Body of pancreas (tissue), 4 donors: ENCODE data around the gene BABAM2.

Experiments
- CTCF ChIP-seq, 7 experiments: fragments of 450-650 bp in 4 of 7; fragments of 200-600 bp in 3 of 7; sonication (generic) in 3 of 7; IDR thresholded peaks; one replicate each; pipeline ENCODE4 v1.5.1; 2016 to 2019; ENCODE audit warnings: antibody characterized with exemption in 7 of 7
- POLR2A ChIP-seq, 3 donors: fragments of 450-650 bp; IDR thresholded peaks; one replicate each; pipeline ENCODE4 v1.6.1; 2016; ENCODE audit warnings: antibody characterized with exemption in 3 of 3, mild to moderate bottlenecking in 2 of 3

DNA sequence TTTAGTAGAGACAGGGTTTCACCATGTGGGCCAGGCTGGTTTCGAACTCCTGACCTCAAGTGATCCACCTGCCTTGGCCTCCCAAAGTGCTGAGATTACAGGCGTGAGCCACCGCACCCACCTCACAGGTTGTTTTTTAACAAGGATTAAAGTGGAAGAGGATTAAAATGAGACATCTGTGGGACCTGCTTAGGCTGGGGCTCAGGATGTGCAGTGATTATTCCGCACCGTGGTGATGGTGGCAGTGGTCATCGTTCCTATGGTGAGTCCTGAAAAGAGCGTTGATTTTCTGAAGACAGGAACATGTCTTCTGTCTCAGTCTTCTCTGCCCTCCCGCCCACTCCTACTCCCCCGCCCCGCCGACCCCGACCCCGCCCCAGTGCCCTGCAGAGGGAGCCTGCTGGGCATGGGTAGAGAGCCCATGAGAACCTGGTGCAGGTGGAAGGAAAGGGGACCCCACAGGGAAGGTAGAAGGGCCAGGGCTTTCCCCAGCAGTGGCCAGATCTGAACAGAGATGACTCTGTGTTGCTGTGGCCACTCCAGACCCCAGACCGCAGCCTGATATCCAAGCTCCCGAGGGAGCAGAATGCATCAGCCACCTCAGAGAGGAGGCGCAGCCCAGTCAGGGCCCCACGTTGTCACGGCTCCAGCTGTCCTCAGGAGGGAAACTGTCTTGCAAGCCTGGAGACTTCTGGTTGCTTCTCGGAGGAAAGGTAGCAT lies 467.6 kb downstream of the BABAM2 start:
- TF ChIP-seq POLR2A (IDR thresholded peaks at IDR 0.05) = no peak
- no peak for TF ChIP-seq CTCF (IDR thresholded peaks at IDR 0.05)
